Neural cell (in vitro differentiated cells): Measurements from ENCODE around the gene GP5.

Experiments
- EZH2 ChIP-seq: fragments of 200-600, 300-800 bp; shearing (Covaris generic), sonication (generic); IDR thresholded peaks from 2 replicates; pipeline ENCODE4 v1.6.1; 2014; ENCODE audit warnings: antibody characterized with exemption, low read length, borderline replicate concordance, mild to moderate bottlenecking; ENCODE audit not compliant: insufficient read depth, poor library complexity, severe bottlenecking
- TAF1 ChIP-seq: IDR thresholded peaks from 2 replicates; pipeline ENCODE4 v1.6.1; 2012; ENCODE audit warnings: low read depth
- TF ChIP-seq, protein P1 (sequence below): fragments of 450-650 bp; IDR thresholded peaks from 2 replicates; pipeline ENCODE4 v1.5.1; 2014; ENCODE audit warnings: antibody characterized with exemption, mild to moderate bottlenecking, moderate library complexity; ENCODE audit not compliant: poor library complexity, severe bottlenecking

DNA sequence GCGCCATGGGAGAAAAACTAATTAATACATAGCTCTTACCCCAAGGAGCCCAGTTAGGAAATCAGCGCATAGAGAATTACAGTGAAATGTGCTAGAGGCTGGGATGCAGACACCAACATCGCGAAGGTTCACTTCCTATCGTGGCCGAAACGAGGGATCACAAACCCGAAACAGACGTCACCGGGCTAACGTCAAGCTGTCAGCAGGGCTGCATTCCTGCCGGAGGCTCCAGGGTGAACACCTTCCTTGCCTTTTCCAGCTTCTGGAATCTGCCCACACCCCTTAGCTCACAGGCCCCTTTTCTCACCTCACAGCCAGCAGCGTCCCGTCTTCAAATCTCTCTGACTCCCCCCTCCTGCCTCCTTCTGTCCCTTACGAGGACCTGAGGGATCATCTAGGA lies 13.0 kb downstream of the GP5 start:
- TF ChIP-seq EZH2 (no peak), TAF1 (no peak)
- TF ChIP-seq, protein P1, sequence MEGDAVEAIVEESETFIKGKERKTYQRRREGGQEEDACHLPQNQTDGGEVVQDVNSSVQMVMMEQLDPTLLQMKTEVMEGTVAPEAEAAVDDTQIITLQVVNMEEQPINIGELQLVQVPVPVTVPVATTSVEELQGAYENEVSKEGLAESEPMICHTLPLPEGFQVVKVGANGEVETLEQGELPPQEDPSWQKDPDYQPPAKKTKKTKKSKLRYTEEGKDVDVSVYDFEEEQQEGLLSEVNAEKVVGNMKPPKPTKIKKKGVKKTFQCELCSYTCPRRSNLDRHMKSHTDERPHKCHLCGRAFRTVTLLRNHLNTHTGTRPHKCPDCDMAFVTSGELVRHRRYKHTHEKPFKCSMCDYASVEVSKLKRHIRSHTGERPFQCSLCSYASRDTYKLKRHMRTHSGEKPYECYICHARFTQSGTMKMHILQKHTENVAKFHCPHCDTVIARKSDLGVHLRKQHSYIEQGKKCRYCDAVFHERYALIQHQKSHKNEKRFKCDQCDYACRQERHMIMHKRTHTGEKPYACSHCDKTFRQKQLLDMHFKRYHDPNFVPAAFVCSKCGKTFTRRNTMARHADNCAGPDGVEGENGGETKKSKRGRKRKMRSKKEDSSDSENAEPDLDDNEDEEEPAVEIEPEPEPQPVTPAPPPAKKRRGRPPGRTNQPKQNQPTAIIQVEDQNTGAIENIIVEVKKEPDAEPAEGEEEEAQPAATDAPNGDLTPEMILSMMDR, result no peak
